NT2/D1 (cell line): ENCODE results near the gene DAB2.

Source experiments
- SUZ12 ChIP-seq: IDR thresholded peaks from 2 replicates; pipeline ENCODE4 v1.6.1; 2011; ENCODE audit not compliant: insufficient read length, insufficient read depth; ENCODE audit errors: extremely low read depth
- YY1 ChIP-seq: IDR thresholded peaks from 2 replicates; pipeline ENCODE4 v1.6.1; 2011; ENCODE audit not compliant: insufficient read length, insufficient read depth

DNA sequence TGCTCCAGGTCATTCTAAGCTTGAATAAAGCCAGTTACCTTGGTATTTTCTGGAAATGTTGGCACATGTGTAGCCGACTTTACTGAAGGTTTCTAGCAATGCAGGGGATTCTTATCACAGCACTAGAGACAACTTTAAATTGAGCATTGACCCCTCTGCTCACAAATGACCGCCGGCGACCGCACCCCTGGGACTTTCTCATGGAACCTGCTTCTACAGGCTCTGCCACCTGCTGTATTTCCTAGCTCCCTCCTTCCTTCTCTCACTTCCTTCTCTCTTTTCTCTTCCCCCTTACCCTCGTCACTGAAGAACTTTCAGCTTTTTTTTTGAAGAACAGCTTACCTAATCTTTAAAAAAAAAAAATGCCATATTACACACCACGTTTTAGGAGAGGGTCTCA lies 30.9 kb upstream of the DAB2 start:
- TF ChIP-seq YY1, result no peak
- TF ChIP-seq SUZ12, result no peak
